22Rv1 (cell line): Measurements from ENCODE around the gene PHF21A.
A peak's percentile ranks its signal among the peaks of the same experiment; 100 is the strongest.

Experiments used
- ZFX ChIP-seq: fragments of 450-650 bp; IDR thresholded peaks from 2 replicates; pipeline ENCODE4 v1.6.1; 2017; ENCODE audit warnings: antibody characterized with exemption, borderline replicate concordance
- TF ChIP-seq, protein P1 (sequence below): fragments of 450-650 bp; IDR thresholded peaks from 2 replicates; pipeline ENCODE4 v1.5.1; 2017; ENCODE audit warnings: mild to moderate bottlenecking

DNA sequence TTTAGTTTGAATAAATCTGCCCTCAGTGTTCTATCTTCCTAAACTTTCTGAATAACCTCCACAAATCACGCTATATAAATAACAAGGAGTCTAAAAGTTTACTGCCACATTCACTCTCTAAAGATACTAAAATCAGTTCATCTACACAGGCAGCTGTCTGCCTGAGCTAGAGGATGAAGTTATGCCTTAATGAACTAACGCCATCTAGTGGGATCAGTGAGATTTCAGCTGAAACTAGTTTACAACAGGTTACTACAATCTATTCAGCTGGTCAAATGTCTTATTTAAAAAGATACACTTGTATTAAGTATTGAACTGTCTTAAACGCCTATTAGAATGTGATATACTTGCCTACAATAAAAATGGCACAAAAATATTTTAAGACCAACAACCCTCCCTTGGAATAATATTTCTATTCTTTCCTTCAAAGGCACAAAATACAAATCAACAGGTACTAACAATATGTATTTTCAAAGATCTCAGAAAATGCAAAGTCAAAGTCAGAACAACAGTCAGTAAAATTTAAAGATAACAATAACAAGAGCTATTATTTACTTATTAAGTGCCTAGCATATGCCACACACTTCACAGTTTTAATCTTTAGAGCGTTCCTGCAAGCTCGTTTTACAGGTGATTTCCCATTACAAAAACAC is 114.7 kb downstream of the PHF21A start:
- TF ChIP-seq, protein P1, sequence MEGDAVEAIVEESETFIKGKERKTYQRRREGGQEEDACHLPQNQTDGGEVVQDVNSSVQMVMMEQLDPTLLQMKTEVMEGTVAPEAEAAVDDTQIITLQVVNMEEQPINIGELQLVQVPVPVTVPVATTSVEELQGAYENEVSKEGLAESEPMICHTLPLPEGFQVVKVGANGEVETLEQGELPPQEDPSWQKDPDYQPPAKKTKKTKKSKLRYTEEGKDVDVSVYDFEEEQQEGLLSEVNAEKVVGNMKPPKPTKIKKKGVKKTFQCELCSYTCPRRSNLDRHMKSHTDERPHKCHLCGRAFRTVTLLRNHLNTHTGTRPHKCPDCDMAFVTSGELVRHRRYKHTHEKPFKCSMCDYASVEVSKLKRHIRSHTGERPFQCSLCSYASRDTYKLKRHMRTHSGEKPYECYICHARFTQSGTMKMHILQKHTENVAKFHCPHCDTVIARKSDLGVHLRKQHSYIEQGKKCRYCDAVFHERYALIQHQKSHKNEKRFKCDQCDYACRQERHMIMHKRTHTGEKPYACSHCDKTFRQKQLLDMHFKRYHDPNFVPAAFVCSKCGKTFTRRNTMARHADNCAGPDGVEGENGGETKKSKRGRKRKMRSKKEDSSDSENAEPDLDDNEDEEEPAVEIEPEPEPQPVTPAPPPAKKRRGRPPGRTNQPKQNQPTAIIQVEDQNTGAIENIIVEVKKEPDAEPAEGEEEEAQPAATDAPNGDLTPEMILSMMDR, result peak; percentile 93
- no peak for TF ChIP-seq ZFX
